Fibroblast of the conjunctiva (primary cell): ENCODE data around the gene BBS7.

Source experiments
- DNase-seq: peaks from one replicate; pipeline ENCODE4 v3.0.0-alpha.2; 2010; ENCODE audit warnings: low read depth

The BBS7 gene, protein sequence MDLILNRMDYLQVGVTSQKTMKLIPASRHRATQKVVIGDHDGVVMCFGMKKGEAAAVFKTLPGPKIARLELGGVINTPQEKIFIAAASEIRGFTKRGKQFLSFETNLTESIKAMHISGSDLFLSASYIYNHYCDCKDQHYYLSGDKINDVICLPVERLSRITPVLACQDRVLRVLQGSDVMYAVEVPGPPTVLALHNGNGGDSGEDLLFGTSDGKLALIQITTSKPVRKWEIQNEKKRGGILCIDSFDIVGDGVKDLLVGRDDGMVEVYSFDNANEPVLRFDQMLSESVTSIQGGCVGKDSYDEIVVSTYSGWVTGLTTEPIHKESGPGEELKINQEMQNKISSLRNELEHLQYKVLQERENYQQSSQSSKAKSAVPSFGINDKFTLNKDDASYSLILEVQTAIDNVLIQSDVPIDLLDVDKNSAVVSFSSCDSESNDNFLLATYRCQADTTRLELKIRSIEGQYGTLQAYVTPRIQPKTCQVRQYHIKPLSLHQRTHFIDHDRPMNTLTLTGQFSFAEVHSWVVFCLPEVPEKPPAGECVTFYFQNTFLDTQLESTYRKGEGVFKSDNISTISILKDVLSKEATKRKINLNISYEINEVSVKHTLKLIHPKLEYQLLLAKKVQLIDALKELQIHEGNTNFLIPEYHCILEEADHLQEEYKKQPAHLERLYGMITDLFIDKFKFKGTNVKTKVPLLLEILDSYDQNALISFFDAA

DNA sequence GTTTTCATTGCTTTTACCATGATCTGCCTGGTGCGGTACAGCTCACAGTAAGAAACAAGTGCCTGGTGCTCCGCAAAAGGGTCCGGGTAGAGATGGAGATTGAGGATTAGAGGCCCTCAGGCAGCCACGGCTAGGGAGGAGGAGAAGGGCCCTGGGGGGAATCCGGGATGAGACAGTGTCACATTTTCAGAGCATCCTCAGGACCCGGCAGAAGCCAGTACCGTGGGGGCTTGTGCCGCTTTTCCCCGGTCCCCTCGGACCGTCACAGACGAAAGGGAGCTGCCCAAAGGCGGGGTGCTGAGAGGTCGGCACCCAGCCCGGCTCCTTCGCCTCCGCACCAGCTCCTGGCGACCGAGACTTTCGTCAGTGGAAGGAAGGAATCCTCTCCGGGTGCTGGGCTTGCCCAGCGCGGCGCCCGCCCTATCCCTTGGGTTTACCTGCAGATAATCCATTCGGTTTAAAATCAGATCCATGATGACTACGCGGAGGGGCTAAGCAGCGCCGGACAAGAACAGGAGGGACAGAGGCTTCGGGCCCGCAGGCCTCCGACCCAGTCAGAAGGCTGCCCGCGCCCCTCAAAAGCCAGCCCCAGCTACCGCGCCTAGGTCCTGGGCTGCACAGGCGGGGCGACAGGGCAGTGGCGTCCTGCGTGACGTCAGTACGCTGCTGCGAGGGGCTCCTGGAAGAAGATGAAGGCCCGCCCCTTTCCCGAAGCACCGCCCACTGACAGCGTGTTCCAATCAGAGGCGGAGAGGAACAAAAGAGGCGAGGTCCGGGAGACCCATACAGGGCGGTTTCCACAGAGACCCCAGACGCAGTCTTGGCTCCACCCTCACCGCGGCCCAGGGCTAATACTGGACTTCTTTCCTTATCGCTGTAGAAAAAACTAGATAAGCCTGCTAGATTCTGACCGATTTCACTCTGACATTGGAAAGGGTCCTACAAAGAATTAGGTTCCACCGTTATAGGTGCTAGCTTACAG is at the start of gene BBS7:
Gene BBS7 (minus strand): TSS at position 634 of the 982 bp plus-strand sequence. CDS start 161 bp downstream, at position 473.
- DNase-seq, result peak; percentile 90

DNA sequence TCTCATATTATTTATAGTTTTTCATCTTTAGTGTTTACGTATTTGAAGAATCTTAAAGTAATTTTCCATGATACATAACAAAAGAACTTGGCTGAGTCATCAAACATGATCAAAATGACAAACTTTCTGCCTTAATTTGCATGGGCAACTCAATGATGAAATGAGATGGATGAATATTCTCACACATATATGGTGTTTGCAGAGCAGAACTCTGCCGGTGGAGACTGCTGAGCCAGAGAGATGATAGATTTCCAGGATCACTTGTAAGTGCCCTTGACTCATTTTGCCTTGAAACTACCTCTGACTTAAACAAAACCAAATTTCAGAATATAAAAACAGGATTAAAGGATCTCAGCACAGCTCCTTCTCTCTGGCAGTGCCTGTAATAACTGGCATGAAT is 43.4 kb upstream of the BBS7 start:
- no peak for DNase-seq

DNA sequence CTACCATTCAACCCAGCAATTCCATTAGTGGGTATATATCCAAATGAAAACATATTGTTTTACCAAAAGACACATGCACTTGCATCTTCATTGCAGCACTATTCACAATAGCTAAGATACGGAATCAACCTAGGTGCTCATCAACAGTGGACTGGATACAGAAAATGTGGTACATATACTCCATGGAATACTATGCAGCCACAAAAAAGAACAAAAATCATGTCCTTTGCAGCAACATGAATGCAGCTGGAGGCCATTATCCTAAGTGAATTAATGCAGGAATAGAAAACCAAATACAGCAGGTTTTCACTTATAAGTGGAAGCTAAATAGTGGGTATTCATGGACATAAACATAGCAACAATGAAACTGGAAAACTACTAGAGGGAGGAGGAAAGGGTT is 38.1 kb upstream of the BBS7 start:
- DNase-seq, result no peak

DNA sequence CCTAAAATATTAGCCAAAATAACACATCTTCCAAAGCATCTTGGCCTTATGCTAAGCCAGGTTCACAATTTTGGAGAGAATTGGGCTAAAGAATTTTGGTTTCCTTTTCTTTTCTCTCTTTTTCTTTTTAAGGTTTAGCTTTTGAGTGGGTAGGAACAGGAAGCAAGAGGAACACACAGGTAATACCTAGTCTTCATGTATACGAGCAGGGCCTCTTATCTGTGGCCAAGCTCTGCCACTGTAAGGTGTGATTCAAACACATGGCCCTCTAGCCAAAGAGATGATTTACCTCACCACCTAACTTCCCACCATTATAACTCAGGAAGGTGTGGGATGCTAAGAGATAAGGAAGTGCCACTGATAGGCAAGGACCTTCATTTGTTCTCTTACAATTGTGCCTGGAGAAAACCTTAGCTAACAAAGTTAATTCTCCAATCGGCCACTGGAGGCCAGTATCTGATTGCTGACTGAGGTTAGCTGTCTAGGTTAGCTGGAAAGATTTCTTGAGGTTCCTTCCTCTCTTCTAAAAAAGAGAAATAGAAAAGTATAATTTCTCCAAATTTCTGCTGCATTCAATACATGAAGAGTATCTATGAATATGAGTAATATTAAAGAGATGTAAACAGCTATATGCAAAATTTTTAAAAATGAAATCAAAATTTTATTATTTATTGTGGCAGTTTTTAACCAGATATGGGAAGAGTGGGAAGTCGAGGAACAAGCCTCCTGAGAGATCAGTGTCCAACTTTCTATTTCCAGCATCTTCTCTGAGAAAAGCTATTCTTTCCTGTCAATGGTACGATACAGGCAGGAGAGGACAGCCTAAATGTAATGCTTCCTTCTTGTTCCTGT is 30.1 kb upstream of the BBS7 start:
- DNase-seq, result peak; percentile 51

DNA sequence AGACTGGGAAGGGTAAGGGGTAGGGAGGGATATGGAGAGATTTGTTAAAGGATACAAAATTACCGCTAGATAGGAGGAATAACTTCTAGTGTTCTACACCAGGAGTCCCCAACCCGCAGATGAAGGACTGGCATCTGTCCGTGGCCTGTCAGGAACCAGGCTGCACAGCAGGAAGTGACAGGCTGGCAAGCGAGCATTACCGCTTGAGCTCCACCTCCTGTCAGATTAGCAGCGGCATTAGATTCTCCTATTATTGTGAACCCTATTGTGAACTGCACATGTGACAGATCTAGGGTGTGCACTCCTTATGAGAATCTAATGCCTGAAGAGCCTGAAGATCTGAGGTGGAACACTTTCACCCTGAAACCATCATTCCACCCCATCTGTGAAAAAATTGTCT is 27.9 kb upstream of the BBS7 start:
- DNase-seq, result no peak

DNA sequence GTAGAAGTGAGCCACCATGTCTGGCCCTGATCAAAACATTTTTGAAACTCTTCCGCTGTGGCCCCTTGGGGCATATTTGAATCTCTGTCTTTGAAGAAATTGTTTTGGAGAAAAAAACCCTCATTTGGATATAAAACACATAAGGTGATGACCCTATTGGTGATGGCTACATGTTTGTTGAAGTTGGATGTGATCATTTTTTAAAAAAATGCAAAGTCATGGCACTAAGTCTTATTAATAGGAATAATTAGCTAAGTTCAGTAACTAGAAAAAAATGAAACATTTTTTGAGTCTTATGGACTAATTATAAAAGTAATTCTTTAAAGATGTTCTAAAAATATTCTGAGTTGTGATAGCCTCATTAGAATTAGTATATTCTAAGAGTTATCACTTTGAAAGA is 17.9 kb upstream of the BBS7 start:
- no peak for DNase-seq

DNA sequence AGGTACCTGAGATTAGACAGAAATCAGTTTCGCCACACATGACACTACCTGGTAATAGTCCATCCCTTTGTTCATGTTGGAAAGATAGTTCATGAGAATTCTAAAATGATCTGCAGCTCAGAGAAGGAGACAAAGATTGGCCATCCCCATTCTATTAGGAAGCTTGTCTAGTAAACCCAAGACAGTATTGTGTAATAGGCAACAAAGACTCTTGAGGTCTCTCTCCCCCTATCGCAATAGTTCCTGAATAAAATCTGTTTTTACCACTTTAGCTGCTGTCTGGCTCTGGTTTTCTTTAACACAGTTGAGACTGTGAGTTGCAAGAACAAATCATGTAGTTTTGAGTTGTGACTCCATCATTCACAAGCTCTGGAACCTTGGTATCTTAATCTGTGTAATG is 14.8 kb upstream of the BBS7 start:
- DNase-seq, result no peak

DNA sequence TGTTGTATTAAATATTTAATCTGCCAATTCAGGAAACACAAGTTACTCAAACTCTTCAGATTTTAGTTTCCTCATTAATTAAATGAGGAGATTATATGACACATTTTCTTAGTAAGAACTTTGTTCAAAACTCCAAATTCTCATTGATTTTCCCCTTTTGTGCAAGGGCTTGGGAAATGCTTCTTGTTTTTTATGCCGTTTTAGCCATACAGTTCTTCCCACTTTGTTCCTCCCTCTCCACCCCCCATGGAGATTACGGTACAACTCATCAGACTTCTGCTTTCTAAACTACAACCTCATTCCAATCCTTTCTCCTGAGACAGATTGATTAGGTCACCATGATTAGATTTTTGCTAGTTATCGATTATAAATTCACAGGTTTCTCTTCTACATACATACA is 10.9 kb upstream of the BBS7 start:
- DNase-seq, result no peak

DNA sequence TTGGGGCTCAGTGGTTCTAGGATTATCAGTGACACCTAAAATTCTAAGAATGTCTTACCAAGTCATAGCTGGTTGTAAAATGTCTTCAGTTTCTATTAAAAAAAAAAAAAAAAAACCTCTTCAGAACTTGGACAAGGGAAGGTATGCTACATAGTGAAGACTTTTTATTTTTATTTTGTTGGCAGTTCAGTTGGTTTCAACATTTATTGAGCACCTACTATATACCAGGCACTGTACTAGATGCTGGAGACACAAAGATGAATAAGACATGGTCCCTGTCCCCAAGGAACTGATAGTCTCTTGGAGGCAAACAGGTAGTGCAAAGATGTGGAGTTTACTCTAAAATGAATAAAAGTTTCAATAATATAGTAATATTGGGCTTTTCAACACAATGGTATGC is 8.9 kb upstream of the BBS7 start:
- no peak for DNase-seq

DNA sequence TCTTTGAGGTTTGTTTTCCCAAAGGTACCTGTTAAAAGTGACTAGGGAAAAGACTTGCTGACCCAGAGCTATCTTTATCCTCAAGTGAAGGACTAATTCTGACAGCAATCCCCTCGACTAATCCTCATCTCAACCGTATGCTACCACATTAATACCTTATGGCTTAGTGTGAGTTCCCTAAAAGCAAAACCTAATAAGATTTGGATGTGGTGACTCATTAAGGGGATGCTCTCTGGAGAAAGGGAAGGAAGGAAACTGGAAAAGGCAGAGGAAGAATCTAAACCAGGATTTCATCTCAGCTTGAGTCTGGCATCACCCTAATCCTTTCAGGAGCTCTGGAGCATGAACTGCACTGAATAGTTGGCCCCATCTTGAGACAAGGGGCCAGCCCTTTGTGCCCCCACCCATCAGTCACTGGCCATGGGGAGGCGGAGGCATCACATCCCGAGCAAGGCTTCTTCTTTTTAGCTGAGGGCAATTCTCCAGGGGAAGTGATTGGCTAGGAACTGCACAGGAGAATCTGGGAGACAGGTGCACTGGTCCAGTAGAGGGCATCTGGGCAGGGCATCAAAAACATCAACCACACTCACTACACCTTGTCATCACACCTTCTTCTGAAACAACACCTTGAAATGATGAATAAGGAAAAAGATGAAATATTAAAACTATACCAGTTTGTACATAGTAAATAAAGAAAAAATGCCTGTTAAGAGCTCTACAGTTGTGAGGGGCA is 6.9 kb upstream of the BBS7 start:
- DNase-seq, result no peak

DNA sequence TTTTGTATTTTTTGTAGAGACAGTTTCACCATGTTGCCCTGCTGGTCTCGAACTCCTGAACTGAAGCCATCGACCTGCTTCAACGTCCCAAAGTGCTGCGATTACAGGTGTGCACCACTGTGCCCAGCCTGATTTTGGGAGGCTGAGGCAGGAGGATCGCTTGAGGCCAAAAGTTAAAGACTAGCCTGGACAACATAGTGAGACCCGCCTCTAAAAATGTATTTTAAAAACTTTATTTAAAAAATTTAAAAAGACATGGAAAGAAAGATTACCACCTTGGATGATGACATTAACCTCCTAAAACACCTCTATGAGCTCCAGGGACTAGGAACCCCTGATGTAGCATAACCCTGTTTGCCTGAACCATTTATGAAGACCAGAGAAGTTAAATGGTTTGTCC is 5.8 kb upstream of the BBS7 start:
- DNase-seq, result no peak

DNA sequence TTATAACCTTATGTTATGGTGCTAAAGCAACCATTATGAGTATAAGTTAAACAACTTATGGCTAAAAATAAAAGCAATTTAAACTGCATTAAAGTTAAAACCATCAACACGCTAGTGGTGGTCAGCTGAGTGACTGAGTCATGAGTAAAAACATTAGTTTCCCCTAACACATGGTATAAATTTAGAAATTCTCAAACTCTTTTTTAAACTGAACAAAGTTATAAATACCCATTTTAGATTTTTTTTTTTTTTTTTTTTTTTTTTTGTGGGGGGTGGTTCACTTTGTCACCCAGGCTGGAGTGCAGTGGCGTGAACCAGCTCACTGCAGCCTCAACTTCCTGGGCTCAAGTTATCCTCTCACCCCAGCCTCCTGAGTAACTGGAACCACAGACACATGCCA is 5.4 kb upstream of the BBS7 start:
- DNase-seq, result no peak

DNA sequence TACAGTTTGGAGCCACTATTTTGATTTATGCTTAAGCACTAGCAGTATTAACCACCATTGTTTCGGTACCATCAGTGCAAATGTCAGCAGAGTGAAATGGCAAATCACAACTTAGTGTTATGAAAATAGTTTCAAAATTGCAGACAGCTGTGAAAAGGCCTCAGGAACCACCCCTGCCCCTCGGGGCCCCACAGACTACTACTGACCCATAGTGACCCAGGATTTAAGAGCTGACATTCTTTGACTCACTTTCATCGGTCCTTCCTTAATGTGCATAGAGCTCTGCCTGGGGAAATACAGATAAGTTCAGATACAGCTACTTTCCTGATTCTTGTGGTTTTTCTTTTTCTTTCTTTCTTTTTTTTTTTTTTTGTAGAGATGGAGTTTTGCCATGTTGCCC is 3.3 kb upstream of the BBS7 start:
- DNase-seq, result no peak

DNA sequence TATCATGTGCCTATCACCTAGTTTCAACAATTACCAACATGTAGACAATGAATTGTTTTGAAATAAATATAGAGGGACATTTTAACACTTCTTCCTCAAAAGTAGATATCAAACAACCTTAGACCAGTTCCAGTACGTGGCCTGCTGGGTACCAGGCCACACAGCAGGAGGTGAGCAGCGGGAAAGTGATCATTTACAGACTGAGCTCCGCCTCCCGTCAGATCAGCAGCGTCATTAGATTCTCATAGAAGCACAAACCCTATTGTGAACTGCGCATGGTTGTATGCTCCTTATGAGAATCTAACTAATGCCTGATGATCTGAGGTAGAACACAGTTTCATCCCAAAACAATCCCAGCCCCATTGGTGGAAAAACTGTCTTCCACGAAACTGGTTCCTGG is 6.5 kb downstream of the BBS7 start:
- no peak for DNase-seq

DNA sequence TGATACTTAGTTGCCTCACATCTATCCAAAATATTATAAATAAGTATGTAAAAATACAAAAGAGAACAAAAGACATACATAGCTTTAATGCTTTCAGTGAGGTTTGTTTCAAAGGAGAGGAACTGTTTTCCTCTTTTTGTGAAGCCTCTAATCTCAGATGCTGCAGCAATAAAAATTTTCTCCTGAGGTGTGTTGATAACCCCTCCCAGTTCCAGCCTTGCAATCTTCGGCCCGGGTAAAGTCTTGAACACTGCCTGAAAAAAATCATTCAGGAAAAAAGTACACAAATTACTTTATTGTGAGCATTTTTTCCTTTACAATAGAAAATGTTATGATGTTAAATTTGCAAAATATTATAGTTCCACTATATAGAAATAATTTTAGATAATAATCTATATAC is 8.8 kb downstream of the BBS7 start:
- no peak for DNase-seq

DNA sequence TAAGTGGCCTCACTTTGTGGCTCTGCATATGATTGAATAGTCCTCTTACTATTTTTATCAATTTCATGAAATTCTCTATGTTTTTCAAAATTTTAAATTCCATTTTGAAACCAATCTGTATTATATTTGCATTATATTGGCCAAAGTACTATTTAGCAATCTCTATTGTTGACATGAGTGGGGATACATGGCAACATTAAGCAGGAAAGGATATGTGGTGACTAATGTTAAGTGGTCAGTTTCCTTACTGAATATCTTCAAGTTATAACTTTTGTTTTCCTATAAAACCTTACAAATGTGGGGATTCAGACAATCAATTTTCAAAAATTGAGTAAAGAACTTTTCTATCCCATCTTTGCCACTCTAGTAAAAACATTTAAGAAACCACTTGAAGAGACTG is 10.2 kb downstream of the BBS7 start:
- no peak for DNase-seq

DNA sequence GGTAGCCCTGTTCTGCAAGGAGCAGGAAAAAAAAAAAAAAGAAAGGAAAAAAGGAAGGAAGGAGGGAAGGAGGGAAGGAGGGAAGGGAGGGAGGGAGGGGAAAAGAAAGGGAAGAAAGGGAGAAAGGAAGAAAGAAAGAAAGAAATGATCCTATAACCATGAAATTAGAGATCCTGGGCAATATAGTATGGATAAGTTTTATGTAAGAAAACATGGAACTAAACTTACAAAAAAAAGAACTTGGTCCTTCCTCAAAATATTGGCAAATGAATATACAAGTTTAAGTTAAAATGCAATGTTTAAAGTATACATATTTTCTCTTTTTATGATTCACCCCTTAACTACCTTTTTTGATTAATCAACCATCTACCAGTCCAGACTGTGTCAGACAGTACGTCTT is 18.9 kb downstream of the BBS7 start:
- no peak for DNase-seq

DNA sequence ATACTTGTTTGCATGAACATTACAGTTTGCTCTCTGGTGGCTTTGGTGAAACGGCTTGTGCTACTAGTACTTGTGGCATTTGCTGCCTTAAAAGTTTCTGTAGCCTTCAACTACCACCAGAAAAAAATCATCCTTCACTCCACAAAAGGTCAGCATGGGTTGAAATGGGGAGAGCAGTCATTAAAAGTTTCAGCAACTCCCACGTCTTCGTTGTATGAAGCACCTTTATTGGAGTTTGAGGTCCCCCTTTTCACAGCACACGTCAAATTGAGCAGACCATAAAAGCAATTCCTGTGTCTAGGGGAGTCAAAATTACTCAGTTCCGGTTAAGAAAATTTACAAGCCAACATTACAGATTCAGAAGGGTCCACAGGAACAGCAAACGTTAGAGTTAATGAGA is 23.6 kb downstream of the BBS7 start:
- no peak for DNase-seq

DNA sequence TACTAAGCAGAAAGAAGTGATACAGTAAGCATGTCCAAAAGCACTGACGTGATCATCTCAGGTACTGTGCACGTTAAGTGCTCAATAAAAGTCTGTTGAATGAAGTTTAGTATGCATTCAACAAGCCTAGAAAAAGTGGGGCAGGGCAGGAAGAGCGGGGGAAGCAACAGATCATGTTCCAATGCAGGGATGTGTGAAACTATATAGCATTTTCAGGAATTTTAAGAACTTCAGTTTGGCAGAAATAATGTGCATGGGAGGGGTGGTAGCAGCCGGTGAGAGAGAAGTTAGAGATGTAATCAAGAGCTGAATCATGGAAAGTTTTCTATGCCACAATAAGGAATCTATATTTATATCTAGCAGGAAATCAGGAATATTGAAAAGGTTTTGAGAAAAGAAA is 27.4 kb downstream of the BBS7 start:
- DNase-seq, result no peak

DNA sequence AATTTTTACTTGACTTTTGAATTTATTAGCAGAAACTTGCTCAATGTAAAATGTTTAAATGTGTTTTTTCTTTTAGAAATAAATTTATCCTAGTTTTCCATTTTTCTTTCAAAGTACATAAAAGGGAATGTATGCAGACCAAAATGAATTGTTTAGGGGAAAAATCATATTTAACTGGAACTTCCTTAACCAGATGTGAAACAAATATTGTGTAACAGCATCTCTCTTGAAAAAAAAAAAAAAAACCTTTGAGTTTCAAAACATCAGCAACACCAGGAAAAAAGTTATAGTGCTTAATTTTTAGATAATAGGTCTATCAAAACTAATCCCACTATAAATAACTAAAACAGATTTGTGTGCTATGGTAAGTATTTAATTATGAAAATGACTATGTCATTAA is 32.1 kb downstream of the BBS7 start:
- DNase-seq, result no peak

DNA sequence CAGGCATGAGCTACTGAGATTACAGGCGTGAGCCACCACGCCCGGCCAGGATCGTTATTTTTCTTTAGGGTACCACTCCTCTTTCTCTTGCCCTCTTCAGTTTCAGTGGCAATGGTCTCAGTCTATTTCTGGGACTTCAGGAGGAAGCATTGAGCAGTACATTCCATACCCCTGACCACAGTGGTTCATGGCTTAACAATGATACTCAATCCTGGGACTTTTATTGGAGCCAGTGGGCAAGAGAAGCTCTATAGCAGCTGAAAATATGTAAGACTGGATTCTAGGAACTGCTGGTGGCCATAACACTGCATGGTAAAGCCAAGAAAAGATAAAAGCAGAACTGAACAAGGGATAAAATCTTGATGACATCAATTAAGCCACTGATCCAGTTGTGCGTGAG is 40.8 kb downstream of the BBS7 start:
- DNase-seq, result no peak
